ENCODE results near the gene AKAP17A. TPM values are rescaled to one million over a fixed set of nuclear protein-coding genes. Genes with fewer than 3 reads are reported as not detected.

Gene AKAP17A
- total RNA-seq, 1 experiment from 2014 or later, result 35.4 TPM

DNA sequence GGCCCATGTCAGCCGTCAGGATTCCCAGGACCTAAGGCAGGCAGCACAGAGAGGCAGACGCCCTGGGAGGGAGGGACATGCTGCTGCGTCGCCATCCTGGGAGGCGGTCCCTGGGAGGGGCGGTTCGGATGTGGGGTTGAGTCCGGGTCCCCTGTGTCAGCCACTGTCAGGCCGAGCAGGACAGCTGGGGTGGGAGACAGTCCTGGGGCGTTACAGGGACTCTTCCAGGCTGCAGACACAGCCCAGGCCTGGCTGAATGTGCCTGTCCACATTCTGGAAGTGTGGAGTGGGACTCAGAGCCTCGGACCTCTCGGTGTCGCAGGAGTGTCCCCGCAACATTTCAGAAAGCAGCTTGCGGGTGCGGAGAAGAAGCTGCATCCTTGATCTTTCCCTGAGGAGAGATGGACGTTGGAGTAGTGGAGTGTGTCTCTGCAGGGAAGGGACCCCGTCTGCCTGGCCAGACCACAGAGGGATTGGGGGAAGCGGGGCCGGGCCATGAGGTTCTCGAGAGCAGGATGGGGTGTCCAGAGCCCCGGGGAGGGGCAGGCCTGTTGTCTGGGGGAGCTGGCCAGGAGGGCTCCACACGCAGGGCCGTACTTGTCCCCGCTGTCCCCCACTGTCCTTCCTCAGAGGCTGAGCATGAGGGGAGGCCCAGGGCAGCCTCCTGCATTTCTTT is 6.1 kb downstream of the AKAP17A start:
- Histone ChIP-seq H3K79me2 (ENCODE audit: insufficient read depth, low read length) (peaks cover 61% of the 10 kb centered on the region), H3K27me3 (ENCODE audit: insufficient read depth, low read length) (no peaks in the 10 kb centered on the region), H3K4me2 (ENCODE audit: low read length) (no peak overlapping the region), H3K9ac (ENCODE audit: low read length) (no peak overlapping the region), H3K4me1 (ENCODE audit: control insufficient read depth in 1 of 2, insufficient read depth in 2 of 2, low read length in 2 of 2) (peaks cover 0 to 6% of the 10 kb centered on the region in 2 experiments; a peak in 2 of 4 replicates), H3K4me3 (replicated peaks in 1 of 2; ENCODE audit: low read depth in 1 of 2, low read length in 2 of 2) (no peak overlapping the region), H3K27ac (ENCODE audit: low read depth, low read length) (no peak overlapping the region), H2AFZ (ENCODE audit: low read depth, low read length, poor library complexity, severe bottlenecking) (no peak overlapping the region), H4K20me1 (ENCODE audit: insufficient read depth) (no peaks in the 10 kb centered on the region), H3K36me3 (ENCODE audit: control insufficient read depth in 1 of 2, insufficient read depth in 2 of 2, low read length in 2 of 2) (peaks cover 18 to 51% of the 10 kb centered on the region in 2 experiments; a peak in 3 of 4 replicates), H3K9me3 (ENCODE audit: control insufficient read depth in 1 of 2, insufficient read depth in 1 of 2, low read depth in 1 of 2, low read length in 2 of 2) (no peaks in the 10 kb centered on the region), H3K9me2 (ENCODE audit: insufficient read depth) (no peaks in the 10 kb centered on the region)
- no TSS peak for BruUV-seq (replicated peaks)
- DNase-seq (ENCODE audit: low read depth, low spot score) (no peak), ATAC-seq (no peak)
- ChIA-PET RAD21 (ENCODE audit: low non-redundant PET in 1 of 2, low total read pairs in 2 of 2, uncharacterized antibody in 2 of 2, unreplicated experiment in 2 of 2) (no interaction called here), POLR2A (no interaction called here), CTCF (no interaction called here)
- intact Hi-C loops (cut with micrococcal nuclease), result no loop called here
- TF ChIP-seq, protein P1, sequence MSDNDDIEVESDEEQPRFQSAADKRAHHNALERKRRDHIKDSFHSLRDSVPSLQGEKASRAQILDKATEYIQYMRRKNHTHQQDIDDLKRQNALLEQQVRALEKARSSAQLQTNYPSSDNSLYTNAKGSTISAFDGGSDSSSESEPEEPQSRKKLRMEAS (IDR thresholded peaks at IDR 0.05), result no peak
- TF ChIP-seq POLR2A (IDR thresholded peaks at IDR 0.05; ENCODE audit: borderline replicate concordance, extremely low read depth, insufficient read depth, insufficient read length) (no peak), SRF (IDR thresholded peaks at IDR 0.05; ENCODE audit: low read depth) (no peak), TCF7L2 (IDR thresholded peaks at IDR 0.05; ENCODE audit: borderline replicate concordance, extremely low read depth, insufficient read depth, insufficient read length) (no peak), JUND (IDR thresholded peaks at IDR 0.05) (no peak), CEBPB (IDR thresholded peaks at IDR 0.05; ENCODE audit: low read depth) (no peak), EZH2 (IDR thresholded peaks at IDR 0.05) (no peak)
- TF ChIP-seq, protein P2, sequence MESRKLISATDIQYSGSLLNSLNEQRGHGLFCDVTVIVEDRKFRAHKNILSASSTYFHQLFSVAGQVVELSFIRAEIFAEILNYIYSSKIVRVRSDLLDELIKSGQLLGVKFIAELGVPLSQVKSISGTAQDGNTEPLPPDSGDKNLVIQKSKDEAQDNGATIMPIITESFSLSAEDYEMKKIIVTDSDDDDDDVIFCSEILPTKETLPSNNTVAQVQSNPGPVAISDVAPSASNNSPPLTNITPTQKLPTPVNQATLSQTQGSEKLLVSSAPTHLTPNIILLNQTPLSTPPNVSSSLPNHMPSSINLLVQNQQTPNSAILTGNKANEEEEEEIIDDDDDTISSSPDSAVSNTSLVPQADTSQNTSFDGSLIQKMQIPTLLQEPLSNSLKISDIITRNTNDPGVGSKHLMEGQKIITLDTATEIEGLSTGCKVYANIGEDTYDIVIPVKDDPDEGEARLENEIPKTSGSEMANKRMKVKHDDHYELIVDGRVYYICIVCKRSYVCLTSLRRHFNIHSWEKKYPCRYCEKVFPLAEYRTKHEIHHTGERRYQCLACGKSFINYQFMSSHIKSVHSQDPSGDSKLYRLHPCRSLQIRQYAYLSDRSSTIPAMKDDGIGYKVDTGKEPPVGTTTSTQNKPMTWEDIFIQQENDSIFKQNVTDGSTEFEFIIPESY (IDR thresholded peaks at IDR 0.05; ENCODE audit: extremely low read depth, insufficient replicate concordance, low read length), result no peak
